GM23338 (cell line): ENCODE data around the gene ADIPOR2.

ENCODE experiments used
- CREB1 ChIP-seq: fragments of 250-450 bp; sonication (Bioruptor Pico); IDR thresholded peaks from 2 replicates; pipeline ENCODE4 v1.5.0; 2020; ENCODE audit warnings: low read depth, mild to moderate bottlenecking, moderate library complexity
- POLR2AphosphoS5 ChIP-seq: IDR thresholded peaks from 2 replicates; pipeline ENCODE4 v1.6.1; 2016; ENCODE audit warnings: antibody characterized with exemption, low read depth
- ZNF331 ChIP-seq: fragments of 250-450 bp; sonication (Bioruptor Pico); IDR thresholded peaks from 2 replicates; pipeline ENCODE4 v1.5.0; 2020; ENCODE audit warnings: low read depth, mild to moderate bottlenecking, moderate library complexity
- TF ChIP-seq, protein P1 (sequence below), 2 experiments: fragments of 200-600 bp in 1 of 2; sonication (generic) in 1 of 2; conservative IDR thresholded peaks; 2 replicates each; pipeline versions ENCODE4 v1.5.1 to v1.6.1; 2016 to 2017; ENCODE audit warnings: antibody characterized with exemption in 2 of 2, low read depth in 2 of 2, mild to moderate bottlenecking in 2 of 2, moderate library complexity in 1 of 2
- TF ChIP-seq, protein P2 (sequence below): IDR thresholded peaks from one replicate; pipeline ENCODE4 v1.6.1; 2018; ENCODE audit warnings: antibody characterized with exemption; ENCODE audit not compliant: unreplicated experiment

DNA sequence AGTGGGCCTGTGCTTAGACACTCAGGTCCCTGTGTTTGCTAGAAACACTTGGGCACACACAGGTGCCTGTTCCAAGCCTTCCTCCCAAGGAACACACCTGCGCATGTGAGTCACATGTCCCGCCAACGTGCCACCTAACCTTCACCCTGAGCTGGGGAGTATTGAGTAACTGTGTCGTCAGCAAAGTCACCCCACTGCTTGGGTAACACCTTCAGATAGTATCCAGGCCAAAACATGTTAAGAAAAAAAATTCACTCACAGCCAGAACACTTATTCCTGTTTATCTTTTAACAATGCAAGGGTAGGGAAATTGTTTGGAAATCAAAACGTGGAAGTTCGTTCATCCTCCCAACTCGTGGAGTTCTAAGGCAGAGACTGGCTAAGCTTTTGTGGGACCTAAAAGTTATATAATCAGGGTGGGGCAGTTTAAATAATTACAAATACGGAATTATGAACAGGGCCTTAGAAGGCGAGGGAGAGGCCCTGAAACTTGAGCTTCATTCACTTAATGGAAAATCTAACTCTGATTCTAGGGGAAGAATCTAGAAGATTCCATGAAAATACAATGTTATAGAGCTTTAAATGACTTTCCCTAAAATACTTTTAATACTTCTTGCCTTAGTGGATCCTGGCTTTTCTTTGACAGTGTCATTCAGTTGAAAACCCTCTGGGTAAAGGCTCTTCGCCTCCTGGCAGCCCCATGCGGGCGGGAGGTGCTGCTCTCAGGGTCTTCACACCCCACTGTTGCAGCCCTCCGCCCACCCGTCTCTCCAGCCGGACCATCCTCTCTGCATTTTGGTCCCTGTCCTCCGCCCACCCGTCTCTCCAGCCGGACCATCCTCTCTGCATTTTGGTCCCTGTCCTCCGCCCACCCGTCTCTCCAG is 30.3 kb upstream of the ADIPOR2 start:
- TF ChIP-seq CREB1 (CRISPR knock-in tag) (no peak), ZNF331 (no peak), POLR2AphosphoS5 (no peak)
- TF ChIP-seq, protein P1, sequence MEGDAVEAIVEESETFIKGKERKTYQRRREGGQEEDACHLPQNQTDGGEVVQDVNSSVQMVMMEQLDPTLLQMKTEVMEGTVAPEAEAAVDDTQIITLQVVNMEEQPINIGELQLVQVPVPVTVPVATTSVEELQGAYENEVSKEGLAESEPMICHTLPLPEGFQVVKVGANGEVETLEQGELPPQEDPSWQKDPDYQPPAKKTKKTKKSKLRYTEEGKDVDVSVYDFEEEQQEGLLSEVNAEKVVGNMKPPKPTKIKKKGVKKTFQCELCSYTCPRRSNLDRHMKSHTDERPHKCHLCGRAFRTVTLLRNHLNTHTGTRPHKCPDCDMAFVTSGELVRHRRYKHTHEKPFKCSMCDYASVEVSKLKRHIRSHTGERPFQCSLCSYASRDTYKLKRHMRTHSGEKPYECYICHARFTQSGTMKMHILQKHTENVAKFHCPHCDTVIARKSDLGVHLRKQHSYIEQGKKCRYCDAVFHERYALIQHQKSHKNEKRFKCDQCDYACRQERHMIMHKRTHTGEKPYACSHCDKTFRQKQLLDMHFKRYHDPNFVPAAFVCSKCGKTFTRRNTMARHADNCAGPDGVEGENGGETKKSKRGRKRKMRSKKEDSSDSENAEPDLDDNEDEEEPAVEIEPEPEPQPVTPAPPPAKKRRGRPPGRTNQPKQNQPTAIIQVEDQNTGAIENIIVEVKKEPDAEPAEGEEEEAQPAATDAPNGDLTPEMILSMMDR (conservative IDR thresholded peaks at IDR 0.05; ENCODE audit: low read depth in 2 of 2), result no peak
- TF ChIP-seq, protein P2, sequence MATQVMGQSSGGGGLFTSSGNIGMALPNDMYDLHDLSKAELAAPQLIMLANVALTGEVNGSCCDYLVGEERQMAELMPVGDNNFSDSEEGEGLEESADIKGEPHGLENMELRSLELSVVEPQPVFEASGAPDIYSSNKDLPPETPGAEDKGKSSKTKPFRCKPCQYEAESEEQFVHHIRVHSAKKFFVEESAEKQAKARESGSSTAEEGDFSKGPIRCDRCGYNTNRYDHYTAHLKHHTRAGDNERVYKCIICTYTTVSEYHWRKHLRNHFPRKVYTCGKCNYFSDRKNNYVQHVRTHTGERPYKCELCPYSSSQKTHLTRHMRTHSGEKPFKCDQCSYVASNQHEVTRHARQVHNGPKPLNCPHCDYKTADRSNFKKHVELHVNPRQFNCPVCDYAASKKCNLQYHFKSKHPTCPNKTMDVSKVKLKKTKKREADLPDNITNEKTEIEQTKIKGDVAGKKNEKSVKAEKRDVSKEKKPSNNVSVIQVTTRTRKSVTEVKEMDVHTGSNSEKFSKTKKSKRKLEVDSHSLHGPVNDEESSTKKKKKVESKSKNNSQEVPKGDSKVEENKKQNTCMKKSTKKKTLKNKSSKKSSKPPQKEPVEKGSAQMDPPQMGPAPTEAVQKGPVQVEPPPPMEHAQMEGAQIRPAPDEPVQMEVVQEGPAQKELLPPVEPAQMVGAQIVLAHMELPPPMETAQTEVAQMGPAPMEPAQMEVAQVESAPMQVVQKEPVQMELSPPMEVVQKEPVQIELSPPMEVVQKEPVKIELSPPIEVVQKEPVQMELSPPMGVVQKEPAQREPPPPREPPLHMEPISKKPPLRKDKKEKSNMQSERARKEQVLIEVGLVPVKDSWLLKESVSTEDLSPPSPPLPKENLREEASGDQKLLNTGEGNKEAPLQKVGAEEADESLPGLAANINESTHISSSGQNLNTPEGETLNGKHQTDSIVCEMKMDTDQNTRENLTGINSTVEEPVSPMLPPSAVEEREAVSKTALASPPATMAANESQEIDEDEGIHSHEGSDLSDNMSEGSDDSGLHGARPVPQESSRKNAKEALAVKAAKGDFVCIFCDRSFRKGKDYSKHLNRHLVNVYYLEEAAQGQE, result no peak
